Glomerular visceral epithelial cell (primary cell): Measurements from ENCODE around the gene MAGI2.
A peak's percentile ranks its signal among the peaks of the same experiment; 100 is the strongest.

Experiments
- DNase-seq: peaks from one replicate; pipeline ENCODE4 v3.0.0-alpha.2; 2016; ENCODE audit errors: extremely low spot score

Gene MAGI2

DNA sequence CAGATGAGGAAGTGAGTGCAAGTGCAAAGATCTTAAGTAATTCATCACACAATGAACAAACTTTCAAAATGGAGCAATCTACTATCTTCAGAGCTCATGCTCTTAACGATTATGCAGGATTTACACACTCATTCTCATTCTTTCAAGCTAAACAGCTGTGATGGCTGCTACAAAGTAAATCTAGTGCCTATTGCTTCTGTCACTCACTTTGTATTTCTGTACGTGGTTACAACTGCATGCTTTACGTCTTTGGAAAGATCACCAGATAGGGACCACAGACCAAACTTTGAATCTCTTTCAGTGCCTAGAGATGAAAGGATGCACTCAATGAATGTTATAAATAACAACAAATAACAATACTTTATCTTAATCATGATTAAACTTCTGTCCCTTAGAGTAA, 194.6 kb downstream of the MAGI2 start:
- no peak for DNase-seq

DNA sequence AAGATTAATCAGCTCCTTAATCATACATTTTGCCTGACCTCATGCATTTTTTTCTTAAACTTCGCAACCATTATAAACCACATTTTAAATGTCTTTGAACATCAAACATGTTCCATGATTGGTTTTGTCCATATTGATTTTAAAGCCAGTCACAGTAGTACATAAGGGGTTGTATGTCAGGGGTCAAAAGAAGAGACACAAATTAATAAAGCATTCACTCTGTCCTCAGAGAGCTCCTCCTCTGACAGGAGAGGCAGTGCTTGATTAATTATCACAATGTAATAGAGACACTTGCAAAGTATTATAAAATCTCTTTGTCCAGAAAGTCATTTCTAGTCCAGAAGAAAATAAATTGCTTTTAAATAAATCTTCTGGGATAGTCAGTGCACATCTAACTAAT, 195.5 kb downstream of the MAGI2 start:
- DNase-seq: no peak

DNA sequence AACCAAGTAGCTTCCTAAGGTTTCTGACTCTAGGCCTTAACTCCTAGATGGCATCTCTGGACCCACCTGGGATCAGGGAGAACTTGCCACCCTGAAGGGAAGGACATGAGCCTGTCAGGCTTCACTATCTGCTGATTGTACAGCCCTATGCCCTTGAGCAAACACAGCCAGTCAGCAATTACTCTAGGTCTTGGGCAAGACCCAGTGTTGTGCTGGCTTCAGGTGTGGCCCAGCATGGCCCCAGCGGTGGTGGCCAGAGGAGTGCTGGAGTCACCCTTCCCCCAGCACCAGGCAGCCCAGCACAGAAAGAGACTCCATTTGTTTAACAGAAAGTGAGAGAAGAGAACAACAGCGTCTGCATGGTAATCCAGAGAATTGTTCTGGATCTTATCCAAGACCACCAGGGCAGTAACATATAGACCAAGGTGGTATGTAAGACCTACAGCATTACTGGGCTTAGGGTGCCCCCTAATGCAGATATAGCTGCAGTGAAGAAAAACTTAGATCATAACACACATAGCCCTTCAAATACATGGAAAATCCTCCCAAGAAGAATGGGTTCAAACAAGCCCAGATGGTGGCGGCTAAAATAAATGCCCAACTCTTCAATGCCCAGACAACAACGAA, 207.7 kb downstream of the MAGI2 start:
- no peak for DNase-seq

DNA sequence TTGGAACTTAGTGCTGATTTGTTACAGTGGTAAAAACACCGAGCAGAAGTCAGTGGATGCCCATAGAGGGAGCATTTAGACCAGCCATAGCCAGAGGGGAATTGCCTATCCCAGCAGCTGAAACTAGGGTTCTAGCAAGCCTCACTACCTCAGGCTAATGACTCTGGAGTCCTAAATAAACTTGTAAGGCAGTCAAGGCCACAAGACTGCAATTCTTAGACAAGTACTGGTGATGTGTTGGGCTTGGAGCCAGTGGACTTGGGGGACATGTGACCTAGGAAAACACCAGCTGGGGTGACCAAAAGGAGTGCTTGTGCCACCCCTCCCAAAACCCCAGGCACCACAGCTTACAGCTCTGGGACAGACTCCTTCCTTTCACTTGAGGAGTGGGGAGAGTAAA, 209.0 kb downstream of the MAGI2 start:
- DNase-seq: no peak

DNA sequence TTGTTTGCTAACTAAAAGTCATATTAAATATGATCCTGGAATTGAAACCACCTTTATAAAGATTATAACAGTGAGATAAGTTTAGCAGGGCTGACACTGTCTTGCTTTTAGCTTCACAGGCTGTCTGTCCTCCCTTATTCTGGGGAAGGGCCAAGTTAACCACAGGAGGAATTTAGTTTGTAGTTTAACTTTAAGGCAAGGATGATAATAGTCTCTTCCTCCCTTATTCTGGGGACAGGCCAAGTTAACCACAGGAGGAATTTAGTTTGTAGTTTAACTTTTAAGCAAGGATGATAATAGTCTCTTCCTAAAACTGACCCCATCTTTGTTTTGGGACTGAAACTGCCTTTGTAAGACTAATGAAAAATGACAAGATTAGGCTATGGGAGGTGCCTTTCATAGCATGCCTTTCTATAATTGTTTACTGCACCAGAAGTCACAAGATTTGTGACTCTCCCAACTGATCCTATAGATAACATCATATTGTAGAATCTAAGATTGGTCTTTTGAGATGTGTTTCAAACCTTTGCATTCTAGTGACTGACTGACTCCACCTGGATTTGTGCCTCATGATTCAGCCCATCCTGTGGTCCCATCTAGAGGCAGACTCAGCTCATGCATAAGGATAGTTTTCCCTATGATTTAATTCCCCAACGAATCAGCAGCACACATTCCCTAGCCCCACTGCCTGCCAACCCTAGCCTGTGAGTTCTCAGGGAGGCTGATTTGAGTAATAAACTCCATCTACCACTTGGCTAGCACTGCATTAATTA, 212.0 kb downstream of the MAGI2 start:
- peak; percentile 67 for DNase-seq

DNA sequence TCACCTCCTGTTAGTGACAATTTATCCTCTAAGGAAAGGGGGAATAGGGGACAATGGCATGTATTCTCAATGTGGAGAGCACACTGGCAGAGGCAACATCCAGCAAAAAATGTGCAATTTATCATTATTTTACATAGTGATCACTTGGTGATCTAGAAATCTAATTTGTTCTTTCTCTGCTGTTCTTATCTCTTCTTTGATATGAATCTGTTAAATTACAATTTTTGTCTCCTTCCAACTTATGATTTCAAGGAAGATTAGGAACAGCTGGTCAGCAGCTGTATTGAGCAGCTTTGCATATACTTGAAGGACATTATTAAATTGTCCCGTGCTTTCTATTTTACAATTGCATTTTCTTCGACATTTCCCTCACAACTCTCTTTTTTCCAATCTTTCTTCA, 213.1 kb downstream of the MAGI2 start:
- no peak for DNase-seq

DNA sequence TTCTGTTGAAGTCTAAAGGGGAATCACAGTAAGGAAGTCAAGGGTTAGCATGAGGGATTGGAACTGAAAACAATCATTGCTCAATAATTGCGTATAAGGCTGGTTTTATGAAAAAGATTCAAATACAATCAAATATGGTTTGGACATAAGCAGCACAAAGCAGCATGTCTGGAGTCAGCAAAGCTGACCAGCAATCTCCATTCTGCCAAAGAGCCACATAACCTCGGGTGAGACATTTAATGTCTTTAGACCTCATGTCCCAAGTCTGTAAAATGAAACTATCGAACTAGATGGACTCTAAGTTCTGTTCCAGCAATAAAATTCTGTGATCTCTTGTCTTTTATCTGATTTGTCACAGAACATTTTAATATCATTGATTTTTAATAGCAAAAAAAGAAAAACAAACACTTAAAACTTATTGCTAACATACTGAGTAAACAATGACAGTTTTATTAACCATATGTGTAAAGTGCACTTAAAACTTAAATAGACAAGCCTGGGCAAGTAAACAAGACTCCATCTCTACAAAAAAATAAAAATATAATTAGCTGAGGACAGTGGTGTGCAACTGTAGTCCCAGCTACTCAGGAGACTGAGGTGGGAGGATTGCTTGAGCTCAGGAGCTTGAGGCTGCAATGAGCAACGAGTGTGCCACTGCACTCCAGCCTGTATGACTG, 217.0 kb downstream of the MAGI2 start:
- no peak for DNase-seq

DNA sequence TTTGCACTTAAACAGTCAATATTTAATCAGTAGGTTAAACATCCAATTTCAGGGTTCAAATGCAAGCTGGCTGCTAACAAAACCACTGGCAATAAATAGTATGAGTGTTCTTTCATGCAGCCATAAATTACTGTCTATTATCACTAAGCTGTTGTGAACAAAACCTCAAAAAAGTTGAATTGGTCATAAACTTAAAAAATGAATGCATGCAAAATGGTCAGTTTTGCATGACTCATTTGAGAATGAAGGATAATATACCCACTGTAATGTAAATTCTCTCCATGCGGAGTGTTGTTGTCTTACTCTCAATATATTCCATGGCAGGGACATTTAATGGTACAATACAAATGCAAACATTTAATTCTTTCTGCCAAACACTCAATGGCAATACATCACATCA, 226.4 kb downstream of the MAGI2 start:
- DNase-seq: no peak

DNA sequence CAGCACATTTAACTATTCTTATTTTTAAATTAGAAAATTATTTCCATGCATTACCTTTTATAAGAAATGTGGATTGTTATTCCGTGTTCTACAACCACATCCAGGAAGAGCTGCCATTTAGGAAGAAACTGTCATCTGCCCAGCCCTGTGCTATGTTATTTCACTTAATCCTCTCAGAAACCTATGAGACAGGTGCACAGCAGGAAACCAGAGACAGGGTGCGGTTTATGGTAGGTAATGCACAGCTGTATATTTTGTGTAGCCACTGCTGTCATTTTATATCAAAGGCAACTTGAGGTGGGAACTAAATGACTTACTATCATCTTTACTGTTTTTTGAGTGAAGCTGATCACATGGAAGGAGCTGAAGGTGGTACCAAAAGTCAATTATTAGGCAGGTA, 232.3 kb downstream of the MAGI2 start:
- DNase-seq: no peak

DNA sequence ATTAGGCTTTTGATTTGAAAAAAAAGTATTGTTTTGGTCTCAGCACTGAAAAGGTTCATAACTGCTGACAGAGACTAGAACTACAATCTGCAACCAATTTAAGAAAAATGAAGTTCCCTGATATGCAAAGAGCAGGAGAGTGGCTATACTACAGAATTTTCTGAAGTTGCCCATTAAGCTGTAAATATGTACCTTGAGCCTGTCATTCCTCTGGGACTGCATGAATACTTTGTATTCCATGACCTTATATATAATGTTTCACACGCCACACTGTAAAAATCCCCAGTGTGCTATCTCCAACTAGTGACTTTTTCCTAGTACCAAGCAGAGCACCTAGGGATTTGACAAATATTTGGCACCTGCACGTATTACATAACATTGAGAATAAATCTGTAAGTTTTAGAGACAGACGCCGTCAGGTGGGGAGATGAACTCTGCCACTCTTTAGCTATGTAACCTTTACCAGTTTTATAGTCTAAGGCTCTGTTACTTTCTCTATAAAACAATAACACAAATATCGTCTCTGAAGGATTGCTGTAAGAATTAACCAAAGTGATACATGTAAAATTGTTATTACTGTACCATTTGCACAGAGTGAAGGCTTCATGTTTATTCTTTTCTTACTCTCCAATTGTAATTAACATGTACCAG, 235.4 kb downstream of the MAGI2 start:
- DNase-seq: no peak

DNA sequence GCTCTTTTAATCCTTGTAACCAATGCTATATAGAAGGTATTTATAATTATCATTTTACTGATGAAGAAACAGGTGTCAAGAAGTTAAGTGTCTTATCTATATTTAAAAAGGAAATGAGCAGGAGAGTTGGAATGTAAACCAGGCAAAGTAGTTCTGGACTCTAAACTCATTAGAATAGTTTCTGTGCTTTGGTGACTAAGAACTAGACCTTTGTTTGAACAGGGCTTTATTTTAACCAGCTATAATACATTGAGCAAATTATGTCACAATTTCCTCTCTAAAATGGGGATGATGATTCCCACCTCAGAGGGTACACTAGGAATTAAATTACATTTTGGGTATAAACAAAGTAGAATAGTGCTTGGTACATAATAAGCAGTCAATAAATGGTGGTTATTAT, 236.0 kb downstream of the MAGI2 start:
- DNase-seq: no peak

DNA sequence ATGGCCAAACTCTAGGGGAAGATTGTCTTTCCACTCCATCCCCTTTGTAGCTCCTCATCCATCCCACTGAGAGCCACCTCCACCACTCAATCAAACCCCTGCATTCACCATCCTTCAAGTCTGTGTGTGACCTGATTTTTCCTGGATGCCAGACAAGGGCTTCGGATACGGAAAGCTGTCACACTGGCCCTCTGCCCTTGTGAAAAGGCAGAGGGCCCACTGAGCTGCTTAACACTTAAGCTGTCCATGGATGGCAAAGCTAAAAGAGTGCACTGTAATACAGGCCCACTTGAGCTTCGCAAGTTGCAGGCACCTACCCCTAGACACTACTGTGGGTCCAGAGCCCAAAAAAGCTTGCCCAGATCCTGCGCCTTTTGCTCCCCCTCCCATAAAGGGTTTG, 237.2 kb downstream of the MAGI2 start:
- DNase-seq: no peak

DNA sequence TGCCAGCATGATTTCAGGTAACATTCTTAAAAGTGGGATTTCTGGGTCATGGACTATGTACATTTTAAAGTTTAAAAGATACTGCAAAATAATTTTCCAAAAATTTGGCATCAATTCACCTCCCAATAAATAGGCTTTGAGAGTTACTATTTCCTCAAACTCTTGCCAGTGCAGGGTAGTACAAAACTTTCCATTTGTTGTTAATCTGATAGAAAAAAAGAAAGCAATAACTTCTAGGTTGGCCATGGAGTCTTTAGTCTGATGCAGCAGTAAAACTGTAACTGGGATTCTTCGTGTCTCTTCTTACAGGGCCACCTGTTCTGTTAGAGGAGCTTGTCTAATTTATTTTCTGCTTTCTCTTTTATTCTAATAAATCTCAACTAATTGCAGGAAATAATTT, 241.1 kb downstream of the MAGI2 start:
- no peak for DNase-seq

DNA sequence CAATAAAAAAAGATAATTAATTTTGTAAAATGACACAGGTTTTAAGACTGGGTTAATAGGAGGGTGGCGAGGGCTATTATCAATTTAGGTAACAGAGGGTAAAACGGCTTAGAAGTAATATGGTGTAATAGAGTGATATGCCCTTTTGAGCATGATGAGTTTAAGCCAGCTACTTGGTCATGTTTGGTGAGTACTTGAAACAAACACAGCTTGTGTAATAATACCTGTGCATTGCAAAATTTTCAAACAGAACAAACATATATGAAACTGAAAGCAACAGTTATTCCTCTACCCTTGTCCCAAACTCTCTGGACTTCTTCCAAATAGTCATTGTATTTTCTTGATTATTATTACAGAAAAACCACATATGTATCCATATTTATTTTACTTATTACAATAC, 241.7 kb downstream of the MAGI2 start:
- DNase-seq: no peak

DNA sequence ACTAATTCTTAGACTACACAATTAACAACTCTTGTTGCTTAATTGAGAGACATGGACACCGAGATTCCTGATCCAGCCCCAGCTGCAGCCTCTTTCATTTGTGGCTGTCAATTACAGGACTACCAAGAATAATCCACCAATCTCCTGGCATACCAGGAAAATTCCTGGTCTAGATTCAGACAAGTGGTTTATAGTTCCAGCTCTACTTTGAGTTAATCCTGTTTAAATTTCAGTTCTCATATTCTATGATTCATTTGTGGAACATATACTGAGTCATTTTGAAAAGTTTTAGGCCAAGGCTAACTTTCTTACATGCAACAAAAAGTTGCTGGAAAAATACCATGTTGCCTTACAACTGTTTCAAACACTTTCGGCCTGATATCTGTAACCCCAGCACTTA, 253.5 kb downstream of the MAGI2 start:
- no peak for DNase-seq

DNA sequence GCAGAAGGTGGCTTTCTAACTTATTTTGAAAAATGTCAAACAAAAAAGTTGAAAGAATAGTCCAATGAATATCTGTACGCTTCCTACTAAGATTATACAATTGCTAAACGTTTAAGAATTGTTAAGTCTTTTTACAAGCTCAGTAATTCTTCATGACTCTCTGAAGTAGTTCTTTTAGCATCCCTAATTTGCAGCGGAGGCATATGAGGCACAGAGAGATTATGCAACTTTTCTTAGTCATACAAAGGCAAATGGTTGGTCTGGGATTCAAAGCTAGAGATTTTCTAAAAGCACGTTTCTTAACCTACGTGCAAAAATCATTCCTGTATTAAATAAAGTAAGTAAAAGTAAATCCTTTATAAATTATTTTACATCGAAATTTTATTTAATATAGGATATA, 254.2 kb downstream of the MAGI2 start:
- DNase-seq: no peak

DNA sequence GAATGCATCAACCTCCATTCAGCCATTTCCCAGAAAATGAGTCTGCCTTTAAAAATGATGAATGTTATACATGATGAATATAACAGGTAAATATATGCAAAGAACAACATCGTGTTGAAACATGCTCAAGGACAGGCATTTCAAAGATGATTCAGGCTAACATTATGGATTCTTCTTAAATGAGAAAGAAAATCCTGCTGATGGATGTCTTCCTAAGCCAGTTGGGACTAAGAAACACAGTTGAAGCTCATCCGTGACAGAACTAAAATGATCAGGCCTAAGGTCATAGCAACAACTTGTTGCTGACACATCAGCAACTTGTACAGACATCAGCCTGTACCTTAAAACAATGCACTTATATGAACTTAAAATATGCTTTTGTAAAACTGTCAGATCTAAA, 267.9 kb downstream of the MAGI2 start:
- no peak for DNase-seq

DNA sequence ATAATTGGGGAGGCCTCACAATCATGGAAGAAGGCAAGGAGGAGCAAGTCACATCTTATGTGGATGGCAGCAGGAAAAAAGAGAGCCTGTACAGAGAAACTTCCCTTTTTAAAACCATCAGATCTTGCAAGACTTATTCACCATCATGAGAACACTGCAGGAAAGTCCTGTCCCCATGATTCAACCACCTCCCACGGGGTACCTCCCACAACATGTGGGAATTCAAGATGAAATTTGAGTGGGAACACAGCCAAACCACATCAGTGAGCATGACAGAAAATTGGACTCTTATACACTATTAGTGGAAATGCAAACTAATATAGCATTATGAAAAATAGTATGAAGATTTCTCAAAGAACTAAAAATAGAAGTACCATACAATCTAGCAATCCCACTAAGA, 271.2 kb downstream of the MAGI2 start:
- peak; percentile 56 for DNase-seq

DNA sequence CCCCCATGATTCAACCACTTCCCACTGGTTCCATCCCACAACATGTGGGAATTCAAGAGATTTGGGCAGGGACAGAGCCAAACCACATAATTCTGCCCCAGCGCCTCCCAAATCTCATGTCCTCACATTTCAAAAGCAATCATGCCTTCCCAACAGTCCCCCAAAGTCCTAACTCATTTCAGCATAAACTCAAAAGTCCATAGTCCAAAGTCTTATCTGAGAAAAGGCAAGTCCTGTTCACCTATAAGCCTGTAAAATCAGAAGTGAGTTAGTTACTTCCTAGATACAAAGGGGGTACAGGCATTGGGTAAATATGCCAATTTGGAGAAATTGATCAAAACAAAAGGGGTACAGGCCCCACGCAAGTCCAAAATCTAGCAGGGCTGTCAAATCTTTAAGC, 272.9 kb downstream of the MAGI2 start:
- DNase-seq: no peak

DNA sequence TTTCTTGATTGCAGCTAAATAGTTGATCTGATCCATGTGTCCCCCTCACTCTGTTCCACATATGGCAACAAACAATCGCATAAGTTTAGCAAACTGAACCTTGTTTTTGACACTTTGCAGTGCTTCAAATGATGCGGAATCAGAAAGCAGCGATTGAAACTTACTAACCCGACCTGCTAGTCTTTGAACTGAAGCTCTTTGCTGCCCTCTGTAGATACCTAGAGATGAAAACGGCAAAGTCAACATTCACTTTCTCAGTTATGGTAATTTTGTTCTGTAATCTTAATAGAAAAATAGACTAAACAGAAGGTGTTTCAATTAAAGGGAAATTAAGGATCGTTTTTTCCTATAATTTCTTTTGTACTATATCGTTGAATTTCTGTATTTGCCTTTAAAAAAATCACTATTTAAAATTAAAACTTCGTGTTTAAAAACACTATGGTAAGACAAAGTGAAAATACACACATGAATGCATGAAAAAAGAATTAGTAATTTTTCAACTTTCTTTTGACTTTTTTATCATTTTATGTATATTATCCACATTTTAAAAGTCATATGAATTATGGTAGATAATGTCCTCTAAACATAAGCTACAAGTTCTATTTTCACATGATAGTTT, 276.5 kb downstream of the MAGI2 start:
- peak; percentile 23 for DNase-seq

DNA sequence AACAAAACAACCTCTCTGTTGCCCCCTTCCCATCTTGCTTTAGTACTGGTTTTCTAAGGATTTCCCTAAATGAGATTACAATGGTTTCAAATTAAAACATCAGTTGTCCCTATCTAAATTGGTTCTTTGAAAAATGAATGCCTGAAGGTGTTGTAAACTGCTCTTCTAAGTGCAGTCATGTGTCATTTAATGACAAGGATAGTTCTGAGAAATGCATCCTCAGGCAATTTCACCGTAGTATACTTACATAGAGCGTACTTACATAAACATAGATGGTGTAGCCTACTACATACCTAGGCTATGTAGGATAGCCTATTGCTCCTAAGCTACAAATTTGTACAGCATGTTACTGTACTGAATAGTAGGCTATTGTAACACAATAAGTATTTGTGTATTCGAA, 278.1 kb downstream of the MAGI2 start:
- no peak for DNase-seq

DNA sequence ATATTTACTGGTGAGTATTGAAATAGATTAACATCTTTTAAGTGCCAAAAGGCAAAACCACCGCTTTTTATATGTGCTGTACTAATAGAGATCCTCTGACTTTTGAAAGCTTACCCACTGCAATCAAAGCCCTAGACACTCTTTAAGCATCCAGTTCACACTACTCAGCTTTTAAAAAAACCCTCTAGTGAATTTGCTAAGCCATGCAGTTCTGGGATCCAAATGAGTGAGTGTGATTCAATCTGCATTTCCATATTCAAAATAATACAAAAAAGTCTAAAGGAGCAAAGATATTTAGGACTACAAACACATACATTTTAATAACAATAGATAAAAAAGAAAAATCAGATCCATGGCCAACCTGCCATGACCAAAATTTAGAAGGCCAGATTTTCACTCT, 288.2 kb downstream of the MAGI2 start:
- no peak for DNase-seq
